ENCODE results near the gene RASAL1.

DNA sequence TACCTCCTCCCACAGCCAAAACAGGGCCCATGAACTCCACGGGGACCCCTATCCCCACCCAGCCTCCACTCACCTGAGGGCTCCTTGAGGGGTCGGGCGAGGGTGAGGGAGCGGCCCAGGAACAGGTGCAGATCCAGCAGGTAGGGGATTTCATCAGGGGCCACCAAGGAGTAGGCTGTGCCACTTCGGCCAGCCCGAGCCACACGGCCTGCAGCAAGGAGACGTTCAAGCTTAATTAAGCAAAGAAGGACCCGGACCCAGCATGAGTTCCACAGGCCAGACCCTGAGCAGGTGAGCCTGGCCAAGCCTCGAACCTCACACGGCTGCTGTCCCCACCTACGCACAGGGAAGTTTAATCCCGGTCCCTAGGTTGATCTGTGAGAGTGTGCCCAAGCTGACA lies 34.1 kb upstream of the RASAL1 start:
- TF ChIP-seq, protein P1, sequence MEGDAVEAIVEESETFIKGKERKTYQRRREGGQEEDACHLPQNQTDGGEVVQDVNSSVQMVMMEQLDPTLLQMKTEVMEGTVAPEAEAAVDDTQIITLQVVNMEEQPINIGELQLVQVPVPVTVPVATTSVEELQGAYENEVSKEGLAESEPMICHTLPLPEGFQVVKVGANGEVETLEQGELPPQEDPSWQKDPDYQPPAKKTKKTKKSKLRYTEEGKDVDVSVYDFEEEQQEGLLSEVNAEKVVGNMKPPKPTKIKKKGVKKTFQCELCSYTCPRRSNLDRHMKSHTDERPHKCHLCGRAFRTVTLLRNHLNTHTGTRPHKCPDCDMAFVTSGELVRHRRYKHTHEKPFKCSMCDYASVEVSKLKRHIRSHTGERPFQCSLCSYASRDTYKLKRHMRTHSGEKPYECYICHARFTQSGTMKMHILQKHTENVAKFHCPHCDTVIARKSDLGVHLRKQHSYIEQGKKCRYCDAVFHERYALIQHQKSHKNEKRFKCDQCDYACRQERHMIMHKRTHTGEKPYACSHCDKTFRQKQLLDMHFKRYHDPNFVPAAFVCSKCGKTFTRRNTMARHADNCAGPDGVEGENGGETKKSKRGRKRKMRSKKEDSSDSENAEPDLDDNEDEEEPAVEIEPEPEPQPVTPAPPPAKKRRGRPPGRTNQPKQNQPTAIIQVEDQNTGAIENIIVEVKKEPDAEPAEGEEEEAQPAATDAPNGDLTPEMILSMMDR (optimal IDR thresholded peaks at IDR 0.05 in 1 of 3, IDR thresholded peaks at IDR 0.05 in 1 of 3, conservative IDR thresholded peaks at IDR 0.05 in 1 of 3; ENCODE audit: extremely low read depth in 1 of 3, insufficient read depth in 2 of 3, low read length in 3 of 3) = no peak
- no peak for TF ChIP-seq EZH2 (IDR thresholded peaks at IDR 0.05; ENCODE audit: low read length)

Measured in keratinocyte (primary cell).